Measurements from ENCODE around the gene MAPK10. TPM values are rescaled to one million over a fixed set of nuclear protein-coding genes. Genes with fewer than 3 reads are reported as not detected.

Gene MAPK10
- total RNA-seq, 1 experiment from 2014 or later = 5.3 TPM

DNA sequence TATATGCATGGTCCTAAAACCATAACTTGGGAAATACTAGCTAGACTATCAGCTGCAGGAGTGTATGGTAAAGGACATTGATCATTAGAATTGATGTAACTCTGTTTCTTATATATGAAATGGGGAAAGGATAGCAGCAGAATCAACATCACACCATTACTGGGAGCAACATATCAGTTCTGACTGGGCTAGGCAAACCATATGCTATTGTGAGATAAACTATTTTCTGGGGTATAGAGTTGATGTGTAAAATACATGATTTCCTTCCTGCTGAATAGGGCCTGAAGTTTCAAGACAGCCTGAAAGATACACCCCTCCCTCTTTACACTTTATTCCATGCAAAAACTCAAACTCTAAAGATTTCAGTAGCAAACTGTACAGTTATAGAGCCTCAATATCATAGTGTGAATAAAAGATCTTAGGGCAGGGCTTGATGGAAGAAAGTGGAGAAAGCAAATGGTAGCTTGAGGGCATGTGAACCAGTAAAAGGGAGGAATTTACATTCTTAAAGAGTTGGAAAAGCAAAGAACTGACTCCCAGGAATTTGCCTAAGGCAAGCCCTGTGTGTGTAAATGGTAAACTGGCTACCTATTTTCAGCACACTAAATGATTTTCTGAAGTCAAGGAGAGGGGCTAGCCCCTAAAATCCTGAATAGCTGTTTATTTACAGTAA lies 404.1 kb downstream of the MAPK10 start:
- Mint-ChIP-seq H3K27ac (ENCODE audit: low read depth, unreplicated experiment) (no peak overlapping the region), H3K4me3 (ENCODE audit: unreplicated experiment) (no peak overlapping the region), H3K9me3 (ENCODE audit: unreplicated experiment) (no peaks in the 10 kb centered on the region), H3K27me3 (ENCODE audit: insufficient read depth, unreplicated experiment) (no peaks in the 10 kb centered on the region), H3K36me3 (ENCODE audit: insufficient read depth, unreplicated experiment) (peaks cover 6% of the 10 kb centered on the region), H3K4me1 (ENCODE audit: insufficient read depth, unreplicated experiment) (peaks cover 28% of the 10 kb centered on the region)
- DNase-seq (ENCODE audit: unreplicated experiment) = peak; percentile 4
- ChIA-PET POLR2A (interaction anchor here (0.7 kb wide), 2 partner anchors 169 to 244 kb away, joined by 3 to 4 read pairs; no protein-coding TSS in a partner anchor), CTCF (interaction anchor here (0.6 to 5.1 kb wide), 4 partner anchors 10 to 199 kb away, joined by 3 to 25 read pairs (median 4); no protein-coding TSS in a partner anchor)
- intact Hi-C loops (cut with micrococcal nuclease) = no loop called here
- TF ChIP-seq, protein P1, sequence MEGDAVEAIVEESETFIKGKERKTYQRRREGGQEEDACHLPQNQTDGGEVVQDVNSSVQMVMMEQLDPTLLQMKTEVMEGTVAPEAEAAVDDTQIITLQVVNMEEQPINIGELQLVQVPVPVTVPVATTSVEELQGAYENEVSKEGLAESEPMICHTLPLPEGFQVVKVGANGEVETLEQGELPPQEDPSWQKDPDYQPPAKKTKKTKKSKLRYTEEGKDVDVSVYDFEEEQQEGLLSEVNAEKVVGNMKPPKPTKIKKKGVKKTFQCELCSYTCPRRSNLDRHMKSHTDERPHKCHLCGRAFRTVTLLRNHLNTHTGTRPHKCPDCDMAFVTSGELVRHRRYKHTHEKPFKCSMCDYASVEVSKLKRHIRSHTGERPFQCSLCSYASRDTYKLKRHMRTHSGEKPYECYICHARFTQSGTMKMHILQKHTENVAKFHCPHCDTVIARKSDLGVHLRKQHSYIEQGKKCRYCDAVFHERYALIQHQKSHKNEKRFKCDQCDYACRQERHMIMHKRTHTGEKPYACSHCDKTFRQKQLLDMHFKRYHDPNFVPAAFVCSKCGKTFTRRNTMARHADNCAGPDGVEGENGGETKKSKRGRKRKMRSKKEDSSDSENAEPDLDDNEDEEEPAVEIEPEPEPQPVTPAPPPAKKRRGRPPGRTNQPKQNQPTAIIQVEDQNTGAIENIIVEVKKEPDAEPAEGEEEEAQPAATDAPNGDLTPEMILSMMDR (IDR thresholded peaks at IDR 0.05; ENCODE audit: unreplicated experiment) = no peak
- no TSS peak for BruUV-seq (replicated peaks)

DNA sequence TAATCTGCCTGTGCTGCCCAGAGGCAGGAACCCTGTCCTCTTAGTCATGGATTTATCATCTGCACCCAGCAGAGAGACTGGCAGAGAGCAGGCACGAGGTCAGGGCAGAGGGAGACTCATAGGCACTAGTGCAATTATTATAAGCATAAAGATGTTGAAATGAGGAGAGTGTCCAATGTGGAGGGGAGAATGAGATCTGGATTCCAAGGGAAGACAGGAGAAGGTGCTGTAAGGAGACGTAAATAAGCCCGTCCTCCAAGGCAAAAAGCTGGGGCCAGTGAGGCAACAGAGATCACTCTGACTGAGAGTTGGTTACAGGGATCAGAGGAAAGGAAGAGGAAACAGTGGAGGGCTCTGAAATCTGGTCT lies 406.2 kb downstream of the MAPK10 start:
- CTCF ChIA-PET = interaction anchor here (1.3 to 5.1 kb wide), 3 partner anchors 11 to 157 kb away, joined by 7 to 25 read pairs (median 8); no protein-coding TSS in a partner anchor
- POLR2A ChIA-PET = interaction anchor here (0.6 to 1.3 kb wide), 7 partner anchors 13 to 529 kb away, joined by 3 to 5 read pairs (median 3); no protein-coding TSS in a partner anchor
- peak; percentile 95 for DNase-seq (ENCODE audit: unreplicated experiment)
- peaks cover 28% of the 10 kb centered on the region for H3K4me1 Mint-ChIP-seq (ENCODE audit: insufficient read depth, unreplicated experiment)
- no TSS peak for BruUV-seq (replicated peaks)
- TF ChIP-seq, protein P1 (IDR thresholded peaks at IDR 0.05; ENCODE audit: unreplicated experiment) = no peak
- no peaks in the 10 kb centered on the region for H3K27me3 Mint-ChIP-seq (ENCODE audit: insufficient read depth, unreplicated experiment)
- H3K9me3 Mint-ChIP-seq (ENCODE audit: unreplicated experiment) = no peaks in the 10 kb centered on the region
- peak overlapping the region; percentile 77 for H3K27ac Mint-ChIP-seq (ENCODE audit: low read depth, unreplicated experiment)
- intact Hi-C loops (cut with micrococcal nuclease) = loop anchor here (2.0 kb wide), 1 partner anchor 57 kb away; no protein-coding TSS in a partner anchor
- peak overlapping the region; percentile 2 for H3K4me3 Mint-ChIP-seq (ENCODE audit: unreplicated experiment)
- H3K36me3 Mint-ChIP-seq (ENCODE audit: insufficient read depth, unreplicated experiment) = peaks cover 6% of the 10 kb centered on the region

GRCh38 chr4:85952972-85953650 lies 406.7 kb downstream of the MAPK10 start:
- TF ChIP-seq, protein P1 (IDR thresholded peaks at IDR 0.05; ENCODE audit: unreplicated experiment) = no peak
- intact Hi-C loops (cut with micrococcal nuclease) = loop anchor here (2.0 kb wide), 1 partner anchor 58 kb away; no protein-coding TSS in a partner anchor
- Mint-ChIP-seq H3K9me3 (ENCODE audit: unreplicated experiment) (no peaks in the 10 kb centered on the region), H3K4me3 (ENCODE audit: unreplicated experiment) (peak overlapping the region; percentile 2), H3K27me3 (ENCODE audit: insufficient read depth, unreplicated experiment) (no peaks in the 10 kb centered on the region), H3K27ac (ENCODE audit: low read depth, unreplicated experiment) (peak overlapping the region; percentile 77), H3K36me3 (ENCODE audit: insufficient read depth, unreplicated experiment) (peaks cover 6% of the 10 kb centered on the region), H3K4me1 (ENCODE audit: insufficient read depth, unreplicated experiment) (peaks cover 28% of the 10 kb centered on the region)
- BruUV-seq (replicated peaks) = no TSS peak
- DNase-seq (ENCODE audit: unreplicated experiment) = peak; percentile 21
- ChIA-PET POLR2A (interaction anchor here (0.6 to 1.2 kb wide), 2 partner anchors 34 to 191 kb away, joined by 3 read pairs; no protein-coding TSS in a partner anchor), CTCF (interaction anchor here (0.6 to 1.1 kb wide), 3 partner anchors 15 to 126 kb away, joined by 3 to 4 read pairs (median 3); no protein-coding TSS in a partner anchor)

DNA sequence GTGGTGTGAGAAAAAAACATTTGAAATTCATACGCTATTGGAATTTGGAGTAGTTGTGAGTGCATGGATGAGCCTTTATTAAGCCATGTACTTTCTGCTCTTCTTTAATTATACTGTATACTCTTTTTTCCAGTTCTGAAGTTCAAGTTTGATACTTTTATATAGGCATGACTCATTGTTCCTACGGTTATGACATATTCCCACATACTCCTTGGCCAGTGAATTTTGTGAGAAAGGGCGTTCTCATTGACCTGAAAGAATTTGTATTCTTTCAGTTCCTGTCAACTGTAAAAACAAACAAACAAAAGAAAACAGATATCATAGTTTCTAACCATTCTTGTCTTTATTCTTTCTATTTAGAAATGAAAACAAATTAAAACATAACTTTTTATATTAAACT lies 407.3 kb downstream of the MAPK10 start:
- H3K9me3 Mint-ChIP-seq (ENCODE audit: unreplicated experiment) = no peaks in the 10 kb centered on the region
- H3K27ac Mint-ChIP-seq (ENCODE audit: low read depth, unreplicated experiment) = peak overlapping the region; percentile 70
- peaks cover 28% of the 10 kb centered on the region for H3K4me1 Mint-ChIP-seq (ENCODE audit: insufficient read depth, unreplicated experiment)
- ChIA-PET CTCF (interaction anchor here (0.6 to 1.7 kb wide), 4 partner anchors 15 to 156 kb away, joined by 3 to 7 read pairs (median 4); no protein-coding TSS in a partner anchor), POLR2A (interaction anchor here (0.9 kb wide), 1 partner anchor 13 kb away, joined by 3 read pairs; no protein-coding TSS in a partner anchor)
- H3K27me3 Mint-ChIP-seq (ENCODE audit: insufficient read depth, unreplicated experiment) = no peaks in the 10 kb centered on the region
- H3K36me3 Mint-ChIP-seq (ENCODE audit: insufficient read depth, unreplicated experiment) = peaks cover 6% of the 10 kb centered on the region
- DNase-seq (ENCODE audit: unreplicated experiment) = peak; percentile 78
- BruUV-seq (replicated peaks) = no TSS peak
- intact Hi-C loops (cut with micrococcal nuclease) = loop anchor here (2.0 kb wide), 1 partner anchor 58 kb away; no protein-coding TSS in a partner anchor
- no peak overlapping the region for H3K4me3 Mint-ChIP-seq (ENCODE audit: unreplicated experiment)
- TF ChIP-seq, protein P1 (IDR thresholded peaks at IDR 0.05; ENCODE audit: unreplicated experiment) = no peak
